Calu3 (cell line): ENCODE data around the gene ASTL. TPM values are rescaled to one million over a fixed set of nuclear protein-coding genes. Genes with fewer than 3 reads are reported as not detected.

Source experiments
- BruUV-seq: library from RNA; stranded (reverse); fragments of 400-500 nt; replicated peaks from 2 replicates; lab custom pipeline; 2021; lab: Mats Ljungman, UMichigan
- CTCF ChIA-PET: fragments of 300-600 bp; sonication (Branson Sonifier 250); formaldehyde crosslinking; loops from one replicate; lab custom pipeline; 2022; ENCODE audit warnings: antibody characterized with exemption; lab: Charles Lee
- DNase-seq: peaks from one replicate; pipeline ENCODE4 v3.0.0; 2022
- H3K27ac Mint-ChIP-seq: one replicate; pipeline ENCODE4 v1.8.0; 2022; ENCODE audit warnings: mixed read lengths; ENCODE audit not compliant: unreplicated experiment
- H3K27me3 Mint-ChIP-seq: one replicate; pipeline ENCODE4 v1.8.0; 2022; ENCODE audit warnings: mixed read lengths; ENCODE audit not compliant: unreplicated experiment
- H3K36me3 Mint-ChIP-seq: one replicate; pipeline ENCODE4 v1.8.0; 2022; ENCODE audit warnings: mild to moderate bottlenecking, moderate library complexity, mixed read lengths; ENCODE audit not compliant: insufficient read depth, unreplicated experiment
- H3K4me1 Mint-ChIP-seq: one replicate; pipeline ENCODE4 v1.8.0; 2022; ENCODE audit warnings: mild to moderate bottlenecking, low read depth, mixed read lengths; ENCODE audit not compliant: unreplicated experiment
- H3K4me3 Mint-ChIP-seq: one replicate; pipeline ENCODE4 v1.8.0; 2022; ENCODE audit warnings: mild to moderate bottlenecking, low read depth, moderate library complexity, mixed read lengths; ENCODE audit not compliant: unreplicated experiment
- H3K9me3 Mint-ChIP-seq: one replicate; pipeline ENCODE4 v1.8.0; 2022; ENCODE audit warnings: low read depth, mixed read lengths; ENCODE audit not compliant: unreplicated experiment
- intact Hi-C: fragments of 100-400 bp; cut with micrococcal nuclease; formaldehyde crosslinking; loops from one replicate; pipeline ENCODE4 v1.10.0; 2022; ENCODE audit not compliant: unreplicated experiment
- total RNA-seq: library from RNA; stranded (reverse); gene quantifications from 2 replicates; pipeline ENCODE4 v1.2.3, GENCODE V29; 2022
- TF ChIP-seq, protein P1 (sequence below): fragments of 200-600 bp; IDR thresholded peaks from one replicate; pipeline ENCODE4 v1.8.0; 2022; ENCODE audit warnings: antibody characterized with exemption; ENCODE audit not compliant: unreplicated experiment

Gene ASTL
- total RNA-seq, 1 experiment from 2014 or later, result not detected

DNA sequence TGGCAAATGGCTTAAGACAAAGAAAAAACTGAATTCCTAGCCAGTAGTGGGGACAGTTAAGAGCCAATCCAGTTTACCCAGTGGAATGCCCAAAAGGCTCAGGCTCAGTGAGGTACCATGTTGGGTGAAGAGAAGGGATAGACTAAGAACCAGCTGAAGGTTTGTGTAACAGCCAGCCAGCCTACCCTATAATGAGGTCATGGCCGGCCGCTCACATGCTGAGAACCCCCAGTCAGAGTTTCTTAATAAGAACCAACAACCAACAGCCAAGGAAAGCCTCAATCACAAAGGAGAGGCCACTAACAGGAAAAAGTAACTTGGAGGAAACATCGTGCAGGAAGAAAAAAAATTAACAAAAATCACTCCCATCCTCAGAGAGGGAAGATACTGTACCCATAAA, 32.3 kb upstream of the ASTL start:
- no peak overlapping the region for H3K27ac Mint-ChIP-seq
- DNase-seq, result no peak
- peaks cover 11% of the 10 kb centered on the region for H3K27me3 Mint-ChIP-seq
- H3K36me3 Mint-ChIP-seq, result no peaks in the 10 kb centered on the region
- TF ChIP-seq, protein P1, sequence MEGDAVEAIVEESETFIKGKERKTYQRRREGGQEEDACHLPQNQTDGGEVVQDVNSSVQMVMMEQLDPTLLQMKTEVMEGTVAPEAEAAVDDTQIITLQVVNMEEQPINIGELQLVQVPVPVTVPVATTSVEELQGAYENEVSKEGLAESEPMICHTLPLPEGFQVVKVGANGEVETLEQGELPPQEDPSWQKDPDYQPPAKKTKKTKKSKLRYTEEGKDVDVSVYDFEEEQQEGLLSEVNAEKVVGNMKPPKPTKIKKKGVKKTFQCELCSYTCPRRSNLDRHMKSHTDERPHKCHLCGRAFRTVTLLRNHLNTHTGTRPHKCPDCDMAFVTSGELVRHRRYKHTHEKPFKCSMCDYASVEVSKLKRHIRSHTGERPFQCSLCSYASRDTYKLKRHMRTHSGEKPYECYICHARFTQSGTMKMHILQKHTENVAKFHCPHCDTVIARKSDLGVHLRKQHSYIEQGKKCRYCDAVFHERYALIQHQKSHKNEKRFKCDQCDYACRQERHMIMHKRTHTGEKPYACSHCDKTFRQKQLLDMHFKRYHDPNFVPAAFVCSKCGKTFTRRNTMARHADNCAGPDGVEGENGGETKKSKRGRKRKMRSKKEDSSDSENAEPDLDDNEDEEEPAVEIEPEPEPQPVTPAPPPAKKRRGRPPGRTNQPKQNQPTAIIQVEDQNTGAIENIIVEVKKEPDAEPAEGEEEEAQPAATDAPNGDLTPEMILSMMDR, result no peak
- H3K4me1 Mint-ChIP-seq, result no peaks in the 10 kb centered on the region
- no peak overlapping the region for H3K4me3 Mint-ChIP-seq
- no TSS peak for BruUV-seq
- intact Hi-C loops, result loop anchor here (10.0 kb wide), 1 partner anchor 146 kb away; no protein-coding TSS in a partner anchor
- no peaks in the 10 kb centered on the region for H3K9me3 Mint-ChIP-seq
- CTCF ChIA-PET, result no interaction called here

GRCh38 chr2:96169868-96170507, 31.7 kb upstream of the ASTL start:
- CTCF ChIA-PET, result no interaction called here
- no peak overlapping the region for H3K4me3 Mint-ChIP-seq
- peaks cover 11% of the 10 kb centered on the region for H3K27me3 Mint-ChIP-seq
- DNase-seq, result no peak
- H3K4me1 Mint-ChIP-seq, result no peaks in the 10 kb centered on the region
- H3K27ac Mint-ChIP-seq, result no peak overlapping the region
- TF ChIP-seq, protein P1, result no peak
- no peaks in the 10 kb centered on the region for H3K36me3 Mint-ChIP-seq
- H3K9me3 Mint-ChIP-seq, result no peaks in the 10 kb centered on the region
- no TSS peak for BruUV-seq
- intact Hi-C loops, result loop anchor here (10.0 kb wide), 1 partner anchor 145 kb away; no protein-coding TSS in a partner anchor

DNA sequence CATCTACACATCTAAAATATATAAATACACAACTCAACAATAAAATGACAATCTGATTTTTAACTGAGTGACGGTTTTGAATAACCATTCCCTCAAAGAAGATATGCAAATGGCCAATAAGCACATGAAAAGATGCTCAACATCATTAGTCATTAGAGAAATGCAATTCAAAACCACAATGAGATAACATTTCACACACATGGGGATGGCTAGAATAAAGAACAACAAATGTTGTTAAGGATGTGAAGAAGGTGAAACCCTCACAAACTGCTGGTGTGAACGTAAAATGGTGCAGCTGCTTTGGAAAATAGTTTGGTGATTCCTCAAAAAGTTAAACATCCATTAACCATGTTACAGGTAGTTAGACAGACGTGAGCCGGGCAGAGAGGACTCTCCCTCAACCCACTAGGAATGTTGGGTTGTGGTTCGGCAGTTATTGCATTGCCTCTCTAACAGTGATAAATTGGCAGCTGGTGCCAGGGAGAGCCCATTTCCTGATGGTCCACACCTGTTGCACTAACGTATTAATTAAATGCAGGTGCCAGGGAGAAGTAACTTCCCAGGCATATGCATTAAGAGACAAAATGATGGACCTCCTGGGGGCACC, 29.2 kb upstream of the ASTL start:
- CTCF ChIA-PET, result no interaction called here

GRCh38 chr2:96164459-96165184, 26.3 kb upstream of the ASTL start:
- H3K27ac Mint-ChIP-seq, result no peak overlapping the region
- no peaks in the 10 kb centered on the region for H3K9me3 Mint-ChIP-seq
- intact Hi-C loops, result no loop called here
- no peaks in the 10 kb centered on the region for H3K4me1 Mint-ChIP-seq
- H3K36me3 Mint-ChIP-seq, result no peaks in the 10 kb centered on the region
- DNase-seq, result no peak
- H3K4me3 Mint-ChIP-seq, result no peak overlapping the region
- H3K27me3 Mint-ChIP-seq, result peaks cover 38% of the 10 kb centered on the region
- TF ChIP-seq, protein P1, result no peak
- BruUV-seq, result no TSS peak
- CTCF ChIA-PET, result no interaction called here

More for the DNA sequence above, 29.2 kb upstream of the ASTL start:
- Mint-ChIP-seq H3K27me3 (peaks cover 14% of the 10 kb centered on the region), H3K9me3 (no peaks in the 10 kb centered on the region), H3K36me3 (no peaks in the 10 kb centered on the region), H3K4me3 (no peak overlapping the region), H3K27ac (no peak overlapping the region), H3K4me1 (no peaks in the 10 kb centered on the region)
- BruUV-seq, result no TSS peak
- intact Hi-C loops, result no loop called here
- no peak for DNase-seq
- TF ChIP-seq, protein P1, result no peak
